HepG2 (cell line): Measurements from ENCODE around the gene MAP2K6. TPM values are rescaled to one million over a fixed set of nuclear protein-coding genes. Genes with fewer than 3 reads are reported as not detected.

Experiments used
- ATAC-seq: fragments of 200-7000 bp; cut with Tn5 transposase; 3 replicates; pipeline ENCODE4 v1.9.1; 2020; ENCODE audit warnings: mild to moderate bottlenecking, moderate library complexity
- BruUV-seq: library from RNA; stranded (reverse); fragments of 400-500 nt; replicated peaks from 2 replicates; lab custom pipeline; 2021; lab: Mats Ljungman, UMichigan
- CTCF ChIA-PET: fragments of 300-600 bp; formaldehyde crosslinking; extraction: SDS; loops from one replicate; lab custom pipeline; 2021; ENCODE audit warnings: low total read pairs, inconsistent platforms, low intra/inter-chr PET ratio; lab: Yijun Ruan, JAX
- POLR2A ChIA-PET: fragments of 350-600 bp; sonication (Branson Sonifier 250); formaldehyde crosslinking; loops from one replicate; lab custom pipeline; 2020; ENCODE audit warnings: antibody characterized with exemption, inconsistent platforms; lab: Yijun Ruan, JAX
- DNase-seq: peaks from one replicate; pipeline ENCODE4 v3.0.0-alpha.2; 2015; ENCODE audit warnings: low spot score
- FAIRE-seq: peaks from 3 replicates; lab custom pipeline; 2011; peaks lifted over from hg19 to GRCh38; lab: Jason Lieb, UNC
- H2AFZ ChIP-seq: one replicate; pipeline ENCODE4 v1.6.1; 2011; ENCODE audit warnings: low read length, inconsistent platforms
- H3K27ac ChIP-seq: fragments of 300-600 bp; 3 replicates; pipeline ENCODE4 v1.8.0; 2011; ENCODE audit warnings: mixed run types, mild to moderate bottlenecking, mixed read lengths, low read length, inconsistent platforms; ENCODE audit not compliant: insufficient read depth; ENCODE audit errors: extremely low read length
- H3K27me3 ChIP-seq, 2 experiments: fragments of 200-600 bp in 1 of 2; 2 replicates in 1 of 2; 3 replicates in 1 of 2; pipeline versions ENCODE4 v1.6.0 to v1.8.0; 2011; ENCODE audit warnings: low read length in 2 of 2, mild to moderate bottlenecking in 2 of 2, moderate library complexity in 2 of 2, inconsistent platforms in 1 of 2; ENCODE audit not compliant: insufficient read depth in 2 of 2, control insufficient read depth in 1 of 2
- H3K36me3 ChIP-seq, 2 experiments: fragments of 200-600 bp in 1 of 2; replicated peaks in 1 of 2; 2 replicates in 1 of 2; 3 replicates in 1 of 2; pipeline versions ENCODE4 v1.5.1 to v1.8.0; 2011; ENCODE audit warnings: low read length in 2 of 2, inconsistent platforms in 1 of 2; ENCODE audit not compliant: insufficient read depth in 2 of 2, control insufficient read depth in 1 of 2
- H3K4me1 ChIP-seq: 2 replicates; pipeline ENCODE4 v1.5.1; 2012; ENCODE audit warnings: low read length, inconsistent platforms; ENCODE audit not compliant: insufficient read depth
- H3K4me2 ChIP-seq: 2 replicates; pipeline ENCODE4 v1.6.0; 2011; ENCODE audit warnings: low read depth, low read length, inconsistent platforms
- H3K4me3 ChIP-seq, 3 experiments: fragments of 200-600 bp in 1 of 3; sonication (generic), shearing (Covaris generic) in 1 of 3; replicated peaks in 1 of 3; 2 replicates each; pipeline ENCODE4 v1.5.1; 2011 to 2016; ENCODE audit warnings: low read length in 3 of 3, inconsistent platforms in 2 of 3, low read depth in 2 of 3, mild to moderate bottlenecking in 2 of 3, control low read depth in 1 of 3, mixed read lengths in 1 of 3; ENCODE audit not compliant: insufficient read depth in 1 of 3
- H3K79me2 ChIP-seq: one replicate; pipeline ENCODE4 v1.6.1; 2011; ENCODE audit warnings: low read length, inconsistent platforms; ENCODE audit not compliant: insufficient read depth
- H3K9ac ChIP-seq: 2 replicates; pipeline ENCODE4 v1.6.0; 2011; ENCODE audit warnings: mild to moderate bottlenecking, low read depth, low read length, inconsistent platforms; ENCODE audit not compliant: insufficient read depth
- H3K9me3 ChIP-seq: 2 replicates; pipeline ENCODE4 v1.5.1; 2012; ENCODE audit warnings: mild to moderate bottlenecking, low read length
- H4K20me1 ChIP-seq: 2 replicates; pipeline ENCODE4 v1.6.0; 2011; ENCODE audit warnings: inconsistent platforms, mild to moderate bottlenecking, low read length, moderate library complexity; ENCODE audit not compliant: insufficient read depth
- CAMTA2 ChIP-seq: sonication (generic); formaldehyde crosslinking; IDR thresholded peaks from 2 replicates; pipeline ENCODE4 v1.4.0; 2020; ENCODE audit warnings: mild to moderate bottlenecking, missing genetic modification reagents, borderline replicate concordance
- ZHX1 ChIP-seq: sonication (generic); formaldehyde crosslinking; IDR thresholded peaks from 2 replicates; pipeline ENCODE4 v1.8.1; 2022; ENCODE audit warnings: low read depth, mild to moderate bottlenecking, missing genetic modification reagents
- ZNF235 ChIP-seq: sonication (generic); formaldehyde crosslinking; IDR thresholded peaks from 2 replicates; pipeline ENCODE4 v1.8.1; 2023; ENCODE audit warnings: mild to moderate bottlenecking, missing genetic modification reagents, borderline replicate concordance
- WGBS: methylation state at CpG from one replicate; pipeline ENCODE4 v1.1.6; 2017; ENCODE audit warnings: low lambda C conversion rate; 5-methylcytosine and 5-hydroxymethylcytosine counted together
- in situ Hi-C: cut with HindIII; loops from 2 replicates; pipeline ENCODE4 v1.10.0; 2017; ENCODE audit warnings: low pct_unique_long_range_greater_than_20kb; ENCODE audit not compliant: extremely low pct_ligation_motif_present
- intact Hi-C: fragments of 100-400 bp; cut with micrococcal nuclease; formaldehyde crosslinking; loops from one replicate; pipeline ENCODE4 v1.10.0; 2022; ENCODE audit not compliant: unreplicated experiment
- polyA plus RNA-seq, 8 experiments: library from polyadenylated mRNA; depleted of rRNA in 3 of 8; stranded (reverse) in 7 of 8; unstranded in 1 of 8; fragments of >200 nt; fragmentation: Illumina TruSeq in 4 of 8; extraction: Trizol in 4 of 8; gene quantifications; 2 replicates each; pipeline versions ENCODE4 v1.2.1 to v1.2.3, GENCODE V29; 2011 to 2016; ENCODE audit warnings: low read depth in 4 of 8, missing spikeins in 1 of 8, mixed read lengths in 1 of 8; ENCODE audit not compliant: insufficient read depth in 1 of 8
- total RNA-seq, 5 experiments: library from RNA; depleted of rRNA; stranded (reverse); fragments of >200 nt; fragmentation: Illumina TruSeq; extraction: Trizol; gene quantifications; 2 replicates each; pipeline ENCODE4 v1.2.3, GENCODE V29; 2016; ENCODE audit warnings: low read depth in 1 of 5

The MAP2K6 gene
- total and polyA plus RNA-seq, 2 of the 13 experiments (the other 11 are each of a cell fraction or from before 2014, with no cell fraction given): 5.1 to 33.6 TPM

- Histone ChIP-seq H3K27me3 (no peaks in the 10 kb centered on the region), H3K4me3 (no peak overlapping the region), H3K9ac (no peak overlapping the region), H3K4me1 (no peaks in the 10 kb centered on the region), H4K20me1 (no peaks in the 10 kb centered on the region), H3K9me3 (no peaks in the 10 kb centered on the region), H3K79me2 (no peaks in the 10 kb centered on the region), H2AFZ (no peak overlapping the region), H3K27ac (no peak overlapping the region), H3K4me2 (no peak overlapping the region), H3K36me3 (no peaks in the 10 kb centered on the region)
- CTCF ChIA-PET: no interaction called here
- intact Hi-C loops (no loop called here), in situ Hi-C loops (no loop called here)
- no peak for FAIRE-seq
- BruUV-seq: no TSS peak
- ATAC-seq: no peak; the same call in 2 of the 3 replicates
- 94% methylated on average over 8 of the region's 8 CpGs for WGBS
- POLR2A ChIA-PET: no interaction called here
- DNase-seq: no peak
- TF ChIP-seq ZHX1 (CRISPR knock-in tag) (no peak), ZNF235 (CRISPR knock-in tag) (no peak), CAMTA2 (CRISPR knock-in tag) (no peak)
- TF ChIP-seq, all 625 proteins: peak for 0
Measured at GRCh38 chr17:69451416-69452394, 37.2 kb downstream of the MAP2K6 start.
